Gastrocnemius medialis (tissue), 4 donors: Measurements from ENCODE around the gene TBX21. TPM values are rescaled to one million over a fixed set of nuclear protein-coding genes. Genes with fewer than 3 reads are reported as not detected.

Experiments used
- ATAC-seq, 2 donors: fragments of 150-250 bp; one replicate each; pipeline ENCODE4 v1.9.1; 2016
- DNase-seq, 2 donors: peaks; one replicate each; pipeline ENCODE4 v3.0.0-alpha.2; 2019
- H3K27ac ChIP-seq, 4 donors: fragments of 200-600 bp; sonication (generic); 1 replicate in 1 of 4; 2 replicates in 3 of 4; pipeline ENCODE4 v1.5.1; 2016 to 2018; ENCODE audit warnings: mild to moderate bottlenecking in 2 of 4, moderate library complexity in 1 of 4
- H3K27me3 ChIP-seq, 3 donors: fragments of 200-600 bp; sonication (generic) in 2 of 3; 1 replicate in 1 of 3; 2 replicates in 2 of 3; pipeline versions ENCODE4 v1.5.1 to v1.6.0; 2016 to 2019; ENCODE audit warnings: mild to moderate bottlenecking in 1 of 3, moderate library complexity in 1 of 3
- H3K36me3 ChIP-seq, 2 donors: fragments of 200-600 bp; sonication (generic) in 1 of 2; one replicate each; pipeline ENCODE4 v1.5.1; 2017 to 2018
- H3K4me1 ChIP-seq, 2 donors: fragments of 200-600 bp; sonication (generic) in 1 of 2; one replicate each; pipeline ENCODE4 v1.5.1; 2016 to 2017; ENCODE audit warnings: mild to moderate bottlenecking in 2 of 2
- H3K4me3 ChIP-seq, 4 donors: fragments of 200-600 bp; sonication (generic) in 3 of 4; 1 replicate in 1 of 4; 2 replicates in 3 of 4; pipeline ENCODE4 v1.5.1; 2016 to 2019; ENCODE audit warnings: mild to moderate bottlenecking in 2 of 4
- H3K9me3 ChIP-seq, 3 donors: fragments of 200-600 bp; sonication (generic) in 2 of 3; 1 replicate in 1 of 3; 2 replicates in 2 of 3; pipeline ENCODE4 v1.5.1; 2016 to 2019
- CTCF ChIP-seq, 5 experiments: fragments of 450-650 bp in 3 of 5; fragments of 200-600 bp in 2 of 5; sonication (generic) in 2 of 5; IDR thresholded peaks in 4 of 5; conservative IDR thresholded peaks in 1 of 5; 1 replicate in 4 of 5; 2 replicates in 1 of 5; pipeline ENCODE4 v1.5.1; 2016 to 2019; ENCODE audit warnings: antibody characterized with exemption in 5 of 5, mild to moderate bottlenecking in 3 of 5, moderate library complexity in 3 of 5
- POLR2A ChIP-seq, 2 donors: fragments of 450-650 bp; IDR thresholded peaks; one replicate each; pipeline ENCODE4 v1.6.1; 2017; ENCODE audit warnings: antibody characterized with exemption in 2 of 2, mild to moderate bottlenecking in 2 of 2, moderate library complexity in 2 of 2
- in situ Hi-C, 4 donors: fragments of 200-750 bp; cut with MboI; loops; one replicate each; pipeline versions ENCODE4 v1.15.0 to v1.8.0; 2017; ENCODE audit warnings: low sequenced_read_pairs in 4 of 4
- intact Hi-C: fragments of 100-400 bp; cut with DNase I; formaldehyde crosslinking; loops from one replicate; pipeline ENCODE4 v1.15.1; 2023; ENCODE audit warnings: low total_unique reads
- total RNA-seq, 4 donors: library from RNA; depleted of rRNA; stranded (reverse); fragments of >200 nt; gene quantifications; one replicate each; pipeline versions ENCODE4 v1.1.0 to v1.2.3, GENCODE V29; 2016

TBX21 gene, protein sequence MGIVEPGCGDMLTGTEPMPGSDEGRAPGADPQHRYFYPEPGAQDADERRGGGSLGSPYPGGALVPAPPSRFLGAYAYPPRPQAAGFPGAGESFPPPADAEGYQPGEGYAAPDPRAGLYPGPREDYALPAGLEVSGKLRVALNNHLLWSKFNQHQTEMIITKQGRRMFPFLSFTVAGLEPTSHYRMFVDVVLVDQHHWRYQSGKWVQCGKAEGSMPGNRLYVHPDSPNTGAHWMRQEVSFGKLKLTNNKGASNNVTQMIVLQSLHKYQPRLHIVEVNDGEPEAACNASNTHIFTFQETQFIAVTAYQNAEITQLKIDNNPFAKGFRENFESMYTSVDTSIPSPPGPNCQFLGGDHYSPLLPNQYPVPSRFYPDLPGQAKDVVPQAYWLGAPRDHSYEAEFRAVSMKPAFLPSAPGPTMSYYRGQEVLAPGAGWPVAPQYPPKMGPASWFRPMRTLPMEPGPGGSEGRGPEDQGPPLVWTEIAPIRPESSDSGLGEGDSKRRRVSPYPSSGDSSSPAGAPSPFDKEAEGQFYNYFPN
- 1 to 10 TPM in 1 of 4 donors, under 1 TPM in 1, not detected in 2; 0.98 to 3.3 TPM for total RNA-seq

- intact Hi-C loops, result no loop called here
- Histone ChIP-seq H3K27me3 (peaks cover 43% of the 10 kb centered on the region in 3 donors), H3K9me3 (no peaks in the 10 kb centered on the region)
Measured at GRCh38 chr17:47733047-47733673, at the start of gene TBX21. Gene TBX21 (plus strand): TSS chr17:47733236. CDS start chr17:47733455, 219 bp downstream.

GRCh38 chr17:47684025-47684424 is 49.0 kb upstream of the TBX21 start:
- ATAC-seq, result no peak
- Histone ChIP-seq H3K9me3 (no peaks in the 10 kb centered on the region), H3K4me3 (no peak overlapping the region), H3K27ac (no peak overlapping the region), H3K4me1 (peaks cover 23 to 30% of the 10 kb centered on the region in 2 donors), H3K27me3 (no peaks in the 10 kb centered on the region), H3K36me3 (peaks cover 3 to 52% of the 10 kb centered on the region in 2 donors)
- intact Hi-C loops (no loop called here), in situ Hi-C loops (no loop called here)
- DNase-seq, result no peak
- TF ChIP-seq CTCF (IDR thresholded peaks at IDR 0.05 in 4 of 5, conservative IDR thresholded peaks at IDR 0.05 in 1 of 5) (no peak), POLR2A (IDR thresholded peaks at IDR 0.05) (no peak)

More at GRCh38 chr17:47733047-47733673, at the start of gene TBX21:
- TF ChIP-seq POLR2A (IDR thresholded peaks at IDR 0.05), result no peak
- TF ChIP-seq CTCF (IDR thresholded peaks at IDR 0.05 in 4 of 5, conservative IDR thresholded peaks at IDR 0.05 in 1 of 5), result peak in 1 of 5 experiments; percentile 23
- no peaks in the 10 kb centered on the region for H3K36me3 ChIP-seq
- H3K4me1 ChIP-seq, result no peaks in the 10 kb centered on the region
- peak within 1 kb of the TSS; percentile 20 to 47 (median 34) for H3K4me3 ChIP-seq
- H3K27ac ChIP-seq, result no peak within 1 kb of the TSS
- DNase-seq (peak; percentile 23 to 38), ATAC-seq (peak in 1 of 2 donors; percentile 18)
- in situ Hi-C loops, result no loop called here

GRCh38 chr17:47684535-47685193 is 48.4 kb upstream of the TBX21 start:
- intact Hi-C loops, result no loop called here
- Histone ChIP-seq H3K27ac (peak overlapping the region in 1 of 4 donors; percentile 27), H3K4me3 (no peak overlapping the region), H3K9me3 (no peaks in the 10 kb centered on the region), H3K4me1 (peaks cover 23 to 30% of the 10 kb centered on the region in 2 donors), H3K36me3 (peaks cover 3 to 46% of the 10 kb centered on the region in 2 donors), H3K27me3 (no peaks in the 10 kb centered on the region)
- in situ Hi-C loops, result no loop called here
- no peak for ATAC-seq
- no peak for DNase-seq
- TF ChIP-seq POLR2A (IDR thresholded peaks at IDR 0.05), result no peak
- no peak for TF ChIP-seq CTCF (IDR thresholded peaks at IDR 0.05 in 4 of 5, conservative IDR thresholded peaks at IDR 0.05 in 1 of 5)

DNA sequence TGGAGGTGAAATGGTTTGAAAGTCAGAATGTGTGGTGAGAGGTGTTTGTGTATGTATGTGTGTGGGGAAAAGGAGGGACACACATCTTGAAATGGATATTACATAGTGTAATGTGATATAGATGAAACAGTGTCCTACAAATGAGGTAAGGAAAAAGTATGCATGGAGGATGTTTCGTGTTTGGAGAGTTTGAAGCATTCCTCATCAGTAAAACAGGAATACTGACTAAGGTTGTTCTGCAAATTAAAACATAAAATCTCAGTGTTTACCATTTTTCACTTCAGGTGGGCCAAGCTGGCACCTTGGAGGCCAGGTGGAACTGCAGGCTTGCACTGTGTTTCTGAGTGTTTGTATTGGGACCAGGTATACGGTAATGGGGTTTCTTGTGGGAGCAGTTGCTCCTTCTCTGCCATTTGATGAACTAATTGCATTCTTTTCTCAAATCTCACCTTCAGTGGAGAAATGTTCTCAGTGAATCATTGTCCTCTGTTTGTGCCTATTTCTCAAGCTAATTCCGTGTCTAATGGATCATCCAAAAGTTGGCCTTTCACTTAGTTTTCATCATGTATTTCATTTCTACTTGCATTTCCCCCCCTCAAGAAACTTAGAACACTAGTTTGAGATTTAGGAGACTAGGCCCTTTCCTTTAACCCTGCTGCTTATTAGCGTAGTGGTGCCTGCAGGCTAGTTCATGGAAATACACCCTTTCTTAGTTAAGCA is 47.3 kb upstream of the TBX21 start:
- Histone ChIP-seq H3K9me3 (no peaks in the 10 kb centered on the region), H3K27ac (peak overlapping the region; percentile 27 to 52 (median 43)), H3K27me3 (no peaks in the 10 kb centered on the region), H3K36me3 (peaks cover 0 to 35% of the 10 kb centered on the region in 2 donors), H3K4me3 (no peak overlapping the region), H3K4me1 (peaks cover 23 to 30% of the 10 kb centered on the region in 2 donors)
- TF ChIP-seq POLR2A (IDR thresholded peaks at IDR 0.05) (no peak), CTCF (IDR thresholded peaks at IDR 0.05 in 4 of 5, conservative IDR thresholded peaks at IDR 0.05 in 1 of 5) (no peak)
- in situ Hi-C loops (no loop called here), intact Hi-C loops (no loop called here)
- DNase-seq (no peak), ATAC-seq (peak in 1 of 2 donors; percentile 25)
